ENCODE results near the gene C22orf39.

GRCh38 chr22:19476023-19476422 lies 28.5 kb upstream of the C22orf39 start:
- TF ChIP-seq MAX (IDR thresholded peaks at IDR 0.05) = no peak
- no peak for TF ChIP-seq CREB1 (IDR thresholded peaks at IDR 0.05; ENCODE audit: low read depth)
- TF ChIP-seq FOXM1 (IDR thresholded peaks at IDR 0.05; ENCODE audit: borderline replicate concordance, low read depth) = no peak
- no peak for TF ChIP-seq TAF1 (IDR thresholded peaks at IDR 0.05; ENCODE audit: low read depth)

Data from Ishikawa (cell line).